ENCODE measurements around the gene UBAP1L.

UBAP1L gene

GRCh38 chr15:65042776-65043327 is 72.1 kb downstream of the UBAP1L start:
- DNase-seq (ENCODE audit: low spot score): no peak
